ENCODE measurements around the gene TIMM23.
"Not testable (repeated sequence)": the region's sequence is repeated elsewhere in the genome, so short reads cannot be mapped to it uniquely, and the experiment has no call there.

The TIMM23 gene

GRCh38 chr10:46042527-46042926 lies 70.2 kb downstream of the TIMM23 start:
- WGBS (ENCODE audit: extremely low coverage, insufficient coverage, low lambda C conversion rate) = no CpG with 5 or more reads among the region's 4 CpGs
- H3K79me1 ChIP-seq (ENCODE audit: low read length) = no peaks in the 10 kb centered on the region
- H3K9ac ChIP-seq (ENCODE audit: low read length) = no peak overlapping the region
- H2BK120ac ChIP-seq (ENCODE audit: low read depth, low read length) = no peak overlapping the region
- no peak overlapping the region for H3K4ac ChIP-seq (ENCODE audit: low read depth, low read length)
- H3K23ac ChIP-seq (ENCODE audit: low read length) = no peak overlapping the region
- H4K8ac ChIP-seq (ENCODE audit: low read depth, low read length) = no peak overlapping the region
- H3K27ac ChIP-seq (ENCODE audit: low read depth, low read length) = no peak overlapping the region
- H2AK5ac ChIP-seq (ENCODE audit: low read length) = no peak overlapping the region
- no peaks in the 10 kb centered on the region for H3K27me3 ChIP-seq (ENCODE audit: insufficient read depth, low read length, poor library complexity)
- H3K4me1 ChIP-seq (ENCODE audit: control insufficient read depth, low read depth, low read length) = peaks cover 2% of the 10 kb centered on the region
- H3K36me3 ChIP-seq (ENCODE audit: control insufficient read depth, insufficient read depth, low read length) = no peaks in the 10 kb centered on the region
- H3K56ac ChIP-seq (ENCODE audit: low read length) = no peak overlapping the region
- no peak overlapping the region for H3K4me3 ChIP-seq (ENCODE audit: low read length)
- no peak overlapping the region for H3K4me2 ChIP-seq (ENCODE audit: low read length)
- DNase-seq = no peak
- no peak overlapping the region for H4K5ac ChIP-seq (ENCODE audit: low read length)
- no peak overlapping the region for H2BK5ac ChIP-seq (ENCODE audit: low read length)
- no peaks in the 10 kb centered on the region for H3K79me2 ChIP-seq (ENCODE audit: control insufficient read depth, insufficient read depth, low read length)
- no peak overlapping the region for H3K18ac ChIP-seq (ENCODE audit: low read length)
- H2BK15ac ChIP-seq (replicated peaks; ENCODE audit: low read depth) = no peak overlapping the region

- Histone ChIP-seq H3K27me3 (ENCODE audit: insufficient read depth, low read length, poor library complexity) (no peaks in the 10 kb centered on the region), H3K4me1 (ENCODE audit: control insufficient read depth, low read depth, low read length) (peaks cover 9% of the 10 kb centered on the region), H3K4me3 (ENCODE audit: low read length) (no peak within 1 kb of the TSS), H2BK15ac (replicated peaks; ENCODE audit: low read depth) (no peak within 1 kb of the TSS), H3K4ac (ENCODE audit: low read depth, low read length) (no peak within 1 kb of the TSS), H3K56ac (ENCODE audit: low read length) (no peak within 1 kb of the TSS), H2BK120ac (ENCODE audit: low read depth, low read length) (peak within 1 kb of the TSS; percentile 56), H3K9ac (ENCODE audit: low read length) (no peak within 1 kb of the TSS), H3K18ac (ENCODE audit: low read length) (no peak within 1 kb of the TSS), H4K5ac (ENCODE audit: low read length) (no peak within 1 kb of the TSS), H3K23ac (ENCODE audit: low read length) (no peak within 1 kb of the TSS), H2BK5ac (ENCODE audit: low read length) (no peak within 1 kb of the TSS), H3K4me2 (ENCODE audit: low read length) (no peak within 1 kb of the TSS), H3K79me1 (ENCODE audit: low read length) (no peaks in the 10 kb centered on the region), H3K27ac (ENCODE audit: low read depth, low read length) (no peak within 1 kb of the TSS), H3K79me2 (ENCODE audit: control insufficient read depth, insufficient read depth, low read length) (no peaks in the 10 kb centered on the region), H2AK5ac (ENCODE audit: low read length) (no peak within 1 kb of the TSS), H3K36me3 (ENCODE audit: control insufficient read depth, insufficient read depth, low read length) (no peaks in the 10 kb centered on the region), H4K8ac (ENCODE audit: low read depth, low read length) (no peak within 1 kb of the TSS)
- no CpG with 5 or more reads among the region's 7 CpGs for WGBS (ENCODE audit: extremely low coverage, insufficient coverage, low lambda C conversion rate)
- no peak for DNase-seq
Observed at GRCh38 chr10:46046261-46046660, 74.0 kb downstream of the TIMM23 start, which contains the start of gene MSMB. MSMB (minus strand) TSS chr10:46046269; CDS start chr10:46046237, 32 bp downstream.

- no peak overlapping the region for H3K9ac ChIP-seq (ENCODE audit: low read length)
- no peaks in the 10 kb centered on the region for H3K79me1 ChIP-seq (ENCODE audit: low read length)
- no peaks in the 10 kb centered on the region for H3K79me2 ChIP-seq (ENCODE audit: control insufficient read depth, insufficient read depth, low read length)
- peak overlapping the region; percentile 80 for H3K56ac ChIP-seq (ENCODE audit: low read length)
- no peak overlapping the region for H2AK5ac ChIP-seq (ENCODE audit: low read length)
- no peak overlapping the region for H2BK15ac ChIP-seq (replicated peaks; ENCODE audit: low read depth)
- no peak overlapping the region for H3K4me3 ChIP-seq (ENCODE audit: low read length)
- no peak overlapping the region for H4K5ac ChIP-seq (ENCODE audit: low read length)
- no peak overlapping the region for H3K18ac ChIP-seq (ENCODE audit: low read length)
- peak overlapping the region; percentile 13 for H3K27ac ChIP-seq (ENCODE audit: low read depth, low read length)
- H3K27me3 ChIP-seq (ENCODE audit: insufficient read depth, low read length, poor library complexity) = no peaks in the 10 kb centered on the region
- H2BK120ac ChIP-seq (ENCODE audit: low read depth, low read length) = no peak overlapping the region
- no peak overlapping the region for H3K4ac ChIP-seq (ENCODE audit: low read depth, low read length)
- no peak overlapping the region for H3K23ac ChIP-seq (ENCODE audit: low read length)
- H3K36me3 ChIP-seq (ENCODE audit: control insufficient read depth, insufficient read depth, low read length) = no peaks in the 10 kb centered on the region
- no peak overlapping the region for H2BK5ac ChIP-seq (ENCODE audit: low read length)
- H3K4me1 ChIP-seq (ENCODE audit: control insufficient read depth, low read depth, low read length) = peaks cover 22% of the 10 kb centered on the region
- DNase-seq = peak; percentile 88
- H3K4me2 ChIP-seq (ENCODE audit: low read length) = no peak overlapping the region
- no peak overlapping the region for H4K8ac ChIP-seq (ENCODE audit: low read depth, low read length)
- WGBS (ENCODE audit: extremely low coverage, insufficient coverage, low lambda C conversion rate) = no CpG with 5 or more reads among the region's 2 CpGs
Observed at GRCh38 chr10:46048152-46048551, 75.9 kb downstream of the TIMM23 start.

- no CpG with 5 or more reads among the region's 11 CpGs for WGBS (ENCODE audit: extremely low coverage, insufficient coverage, low lambda C conversion rate)
- peaks cover 29% of the 10 kb centered on the region for H3K4me1 ChIP-seq (ENCODE audit: control insufficient read depth, low read depth, low read length)
- not testable (repeated sequence) for H3K23ac ChIP-seq (ENCODE audit: low read length); H3K36me3 ChIP-seq (ENCODE audit: control insufficient read depth, insufficient read depth, low read length); H3K4ac ChIP-seq (ENCODE audit: low read depth, low read length); H3K4me3 ChIP-seq (ENCODE audit: low read length); H3K4me2 ChIP-seq (ENCODE audit: low read length); H3K27me3 ChIP-seq (ENCODE audit: insufficient read depth, low read length, poor library complexity); H2BK5ac ChIP-seq (ENCODE audit: low read length); H2BK120ac ChIP-seq (ENCODE audit: low read depth, low read length); DNase-seq; H3K9ac ChIP-seq (ENCODE audit: low read length); H3K79me2 ChIP-seq (ENCODE audit: control insufficient read depth, insufficient read depth, low read length); H4K8ac ChIP-seq (ENCODE audit: low read depth, low read length); H3K27ac ChIP-seq (ENCODE audit: low read depth, low read length); H3K79me1 ChIP-seq (ENCODE audit: low read length); H2BK15ac ChIP-seq (replicated peaks; ENCODE audit: low read depth); H3K18ac ChIP-seq (ENCODE audit: low read length); H2AK5ac ChIP-seq (ENCODE audit: low read length); H3K56ac ChIP-seq (ENCODE audit: low read length); H4K5ac ChIP-seq (ENCODE audit: low read length)
Observed at GRCh38 chr10:46049497-46049831, 77.2 kb downstream of the TIMM23 start.

GRCh38 chr10:46050941-46051623 lies 78.8 kb downstream of the TIMM23 start:
- no peak overlapping the region for H3K4me3 ChIP-seq (ENCODE audit: low read length)
- H3K36me3 ChIP-seq (ENCODE audit: control insufficient read depth, insufficient read depth, low read length) = no peaks in the 10 kb centered on the region
- peak overlapping the region; percentile 16 for H4K8ac ChIP-seq (ENCODE audit: low read depth, low read length)
- H3K4me1 ChIP-seq (ENCODE audit: control insufficient read depth, low read depth, low read length) = peaks cover 36% of the 10 kb centered on the region
- peak overlapping the region; percentile 80 for H3K56ac ChIP-seq (ENCODE audit: low read length)
- no CpG with 5 or more reads among the region's 11 CpGs for WGBS (ENCODE audit: extremely low coverage, insufficient coverage, low lambda C conversion rate)
- H3K27me3 ChIP-seq (ENCODE audit: insufficient read depth, low read length, poor library complexity) = no peaks in the 10 kb centered on the region
- H2BK5ac ChIP-seq (ENCODE audit: low read length) = peak overlapping the region; percentile 65
- no peak overlapping the region for H2BK15ac ChIP-seq (replicated peaks; ENCODE audit: low read depth)
- peak overlapping the region; percentile 8 for H2AK5ac ChIP-seq (ENCODE audit: low read length)
- no peak overlapping the region for H4K5ac ChIP-seq (ENCODE audit: low read length)
- H3K79me2 ChIP-seq (ENCODE audit: control insufficient read depth, insufficient read depth, low read length) = no peaks in the 10 kb centered on the region
- H3K4ac ChIP-seq (ENCODE audit: low read depth, low read length) = peak overlapping the region; percentile 66
- no peaks in the 10 kb centered on the region for H3K79me1 ChIP-seq (ENCODE audit: low read length)
- H3K27ac ChIP-seq (ENCODE audit: low read depth, low read length) = peak overlapping the region; percentile 90
- peak overlapping the region; percentile 95 for H2BK120ac ChIP-seq (ENCODE audit: low read depth, low read length)
- no peak overlapping the region for H3K4me2 ChIP-seq (ENCODE audit: low read length)
- no peak for DNase-seq
- peak overlapping the region; percentile 72 for H3K18ac ChIP-seq (ENCODE audit: low read length)
- H3K9ac ChIP-seq (ENCODE audit: low read length) = no peak overlapping the region
- peak overlapping the region; percentile 1 for H3K23ac ChIP-seq (ENCODE audit: low read length)
